ENCODE data around the gene C2orf80. TPM values are rescaled to one million over a fixed set of nuclear protein-coding genes. Genes with fewer than 3 reads are reported as not detected.

Gene C2orf80
- total RNA-seq, 3 donors from 2014 or later (not counting 1 experiment from before 2014, with no cell fraction given), result not detected

GRCh38 chr2:208174144-208174543 is 15.7 kb downstream of the C2orf80 start:
- Mint-ChIP-seq H3K27ac (no peak overlapping the region), H3K4me1 (peaks cover 0 to 10% of the 10 kb centered on the region in 2 donors), H3K36me3 (no peaks in the 10 kb centered on the region), H3K9me3 (no peaks in the 10 kb centered on the region), H3K4me3 (no peak overlapping the region), H3K27me3 (ENCODE audit: low read depth in 2 of 2) (peaks cover 7 to 14% of the 10 kb centered on the region in 2 donors)
- WGBS (ENCODE audit: insufficient coverage), result 89% methylated on average over 9 of the region's 9 CpGs
- Histone ChIP-seq H3K4me3 (ENCODE audit: low read length) (no peak overlapping the region), H3K4me1 (ENCODE audit: control insufficient read depth, insufficient read depth, low read length) (no peaks in the 10 kb centered on the region), H3K27me3 (ENCODE audit: control insufficient read depth, insufficient read depth, low read length) (no peaks in the 10 kb centered on the region), H3K36me3 (ENCODE audit: control insufficient read depth, insufficient read depth, low read length) (no peaks in the 10 kb centered on the region), H3K9me3 (ENCODE audit: control insufficient read depth, insufficient read depth, low read length) (no peaks in the 10 kb centered on the region), H3K27ac (ENCODE audit: low read length) (no peak overlapping the region)
- no peak for TF ChIP-seq CTCF (IDR thresholded peaks at IDR 0.05)
- ATAC-seq, result no peak
- no peak for DNase-seq
- intact Hi-C loops (cut with micrococcal nuclease), result no loop called here

- WGBS (ENCODE audit: insufficient coverage), result 22% methylated on average over 4 of the region's 4 CpGs
- Histone ChIP-seq H3K9me3 (ENCODE audit: control insufficient read depth, insufficient read depth, low read length) (no peaks in the 10 kb centered on the region), H3K27me3 (ENCODE audit: control insufficient read depth, insufficient read depth, low read length) (no peaks in the 10 kb centered on the region), H3K27ac (ENCODE audit: low read length) (no peak overlapping the region), H3K4me1 (ENCODE audit: control insufficient read depth, insufficient read depth, low read length) (no peaks in the 10 kb centered on the region), H3K36me3 (ENCODE audit: control insufficient read depth, insufficient read depth, low read length) (no peaks in the 10 kb centered on the region), H3K4me3 (ENCODE audit: low read length) (no peak overlapping the region)
- Mint-ChIP-seq H3K9me3 (no peaks in the 10 kb centered on the region), H3K4me1 (peaks cover 0 to 10% of the 10 kb centered on the region in 2 donors), H3K36me3 (no peaks in the 10 kb centered on the region), H3K27me3 (ENCODE audit: low read depth in 2 of 2) (peaks cover 9 to 14% of the 10 kb centered on the region in 2 donors), H3K27ac (no peak overlapping the region), H3K4me3 (no peak overlapping the region)
- DNase-seq (no peak), ATAC-seq (no peak)
- no peak for TF ChIP-seq CTCF (IDR thresholded peaks at IDR 0.05)
- intact Hi-C loops (cut with micrococcal nuclease), result no loop called here
These were observed 17.7 kb downstream of the C2orf80 start for GRCh38 chr2:208172125-208172524.

- Mint-ChIP-seq H3K9me3 (no peaks in the 10 kb centered on the region), H3K27me3 (ENCODE audit: low read depth in 2 of 2) (peaks cover 8 to 9% of the 10 kb centered on the region in 2 donors), H3K4me1 (no peaks in the 10 kb centered on the region), H3K36me3 (no peaks in the 10 kb centered on the region), H3K27ac (no peak overlapping the region), H3K4me3 (no peak overlapping the region)
- H3K27me3 ChIP-seq (ENCODE audit: control insufficient read depth, insufficient read depth, low read length), result no peaks in the 10 kb centered on the region
- intact Hi-C loops (cut with micrococcal nuclease), result no loop called here
- WGBS (ENCODE audit: insufficient coverage), result 91% methylated on average over 2 of the region's 2 CpGs
- H3K9me3 ChIP-seq (ENCODE audit: control insufficient read depth, insufficient read depth, low read length), result no peaks in the 10 kb centered on the region
- no peak overlapping the region for H3K4me3 ChIP-seq (ENCODE audit: low read length)
- no peaks in the 10 kb centered on the region for H3K36me3 ChIP-seq (ENCODE audit: control insufficient read depth, insufficient read depth, low read length)
- H3K4me1 ChIP-seq (ENCODE audit: control insufficient read depth, insufficient read depth, low read length), result no peaks in the 10 kb centered on the region
- DNase-seq (no peak), ATAC-seq (no peak)
- no peak overlapping the region for H3K27ac ChIP-seq (ENCODE audit: low read length)
- TF ChIP-seq CTCF (IDR thresholded peaks at IDR 0.05), result no peak
These were observed 24.7 kb downstream of the C2orf80 start for GRCh38 chr2:208164951-208165755.

GRCh38 chr2:208163489-208163888 is 26.3 kb downstream of the C2orf80 start, which contains the start of gene CRYGA:
TSS of gene CRYGA (minus strand) at chr2:208163589. CDS start at chr2:208163556, 33 bp downstream.
- Mint-ChIP-seq H3K9me3 (no peaks in the 10 kb centered on the region), H3K27ac (no peak within 1 kb of the TSS), H3K4me1 (no peaks in the 10 kb centered on the region), H3K4me3 (no peak within 1 kb of the TSS), H3K27me3 (ENCODE audit: low read depth in 2 of 2) (peaks cover 7 to 9% of the 10 kb centered on the region in 2 donors), H3K36me3 (no peaks in the 10 kb centered on the region)
- Histone ChIP-seq H3K9me3 (ENCODE audit: control insufficient read depth, insufficient read depth, low read length) (no peaks in the 10 kb centered on the region), H3K27me3 (ENCODE audit: control insufficient read depth, insufficient read depth, low read length) (no peaks in the 10 kb centered on the region), H3K4me1 (ENCODE audit: control insufficient read depth, insufficient read depth, low read length) (no peaks in the 10 kb centered on the region), H3K27ac (ENCODE audit: low read length) (no peak within 1 kb of the TSS), H3K36me3 (ENCODE audit: control insufficient read depth, insufficient read depth, low read length) (no peaks in the 10 kb centered on the region), H3K4me3 (ENCODE audit: low read length) (no peak within 1 kb of the TSS)
- DNase-seq, result no peak
- WGBS (ENCODE audit: insufficient coverage), result 75% methylated on average over 2 of the region's 2 CpGs
- no peak for TF ChIP-seq CTCF (IDR thresholded peaks at IDR 0.05)
- intact Hi-C loops (cut with micrococcal nuclease), result no loop called here
- no peak for ATAC-seq
